ENCODE data around the gene VIPR1. TPM values are rescaled to one million over a fixed set of nuclear protein-coding genes. Genes with fewer than 3 reads are reported as not detected.
A peak's percentile ranks its signal among the peaks of the same experiment; 100 is the strongest.

VIPR1 gene
- total RNA-seq, 4 donors from 2014 or later, result 121 to 565 (median 254) TPM

DNA sequence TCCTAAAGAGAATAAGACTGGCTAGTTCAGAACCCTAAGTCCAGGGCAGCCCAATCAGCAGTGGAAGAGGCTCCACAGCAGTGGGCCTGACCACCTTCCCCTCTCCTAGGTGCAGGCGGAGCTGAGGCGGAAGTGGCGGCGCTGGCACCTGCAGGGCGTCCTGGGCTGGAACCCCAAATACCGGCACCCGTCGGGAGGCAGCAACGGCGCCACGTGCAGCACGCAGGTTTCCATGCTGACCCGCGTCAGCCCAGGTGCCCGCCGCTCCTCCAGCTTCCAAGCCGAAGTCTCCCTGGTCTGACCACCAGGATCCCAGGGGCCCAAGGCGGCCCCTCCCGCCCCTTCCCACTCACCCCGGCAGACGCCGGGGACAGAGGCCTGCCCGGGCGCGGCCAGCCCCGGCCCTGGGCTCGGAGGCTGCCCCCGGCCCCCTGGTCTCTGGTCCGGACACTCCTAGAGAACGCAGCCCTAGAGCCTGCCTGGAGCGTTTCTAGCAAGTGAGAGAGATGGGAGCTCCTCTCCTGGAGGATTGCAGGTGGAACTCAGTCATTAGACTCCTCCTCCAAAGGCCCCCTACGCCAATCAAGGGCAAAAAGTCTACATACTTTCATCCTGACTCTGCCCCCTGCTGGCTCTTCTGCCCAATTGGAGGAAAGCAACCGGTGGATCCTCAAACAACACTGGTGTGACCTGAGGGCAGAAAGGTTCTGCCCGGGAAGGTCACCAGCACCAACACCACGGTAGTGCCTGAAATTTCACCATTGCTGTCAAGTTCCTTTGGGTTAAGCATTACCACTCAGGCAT lies 33.7 kb downstream of the VIPR1 start:
- H3K36me3 ChIP-seq, result no peaks in the 10 kb centered on the region
- H3K4me3 ChIP-seq, result no peak overlapping the region
- no peaks in the 10 kb centered on the region for H3K27me3 ChIP-seq
- H3K9me3 ChIP-seq, result no peaks in the 10 kb centered on the region
- in situ Hi-C loops (cut with MboI; ENCODE audit: low pct_ligation_motif_present in 1 of 4, low pct_unique_long_range_greater_than_20kb in 1 of 4, low sequenced_read_pairs in 3 of 4), result loop anchor here in 2 of 4 donors (25.0 kb wide), 1 partner anchor 299 kb away; no protein-coding TSS in a partner anchor
- TF ChIP-seq, protein P1, sequence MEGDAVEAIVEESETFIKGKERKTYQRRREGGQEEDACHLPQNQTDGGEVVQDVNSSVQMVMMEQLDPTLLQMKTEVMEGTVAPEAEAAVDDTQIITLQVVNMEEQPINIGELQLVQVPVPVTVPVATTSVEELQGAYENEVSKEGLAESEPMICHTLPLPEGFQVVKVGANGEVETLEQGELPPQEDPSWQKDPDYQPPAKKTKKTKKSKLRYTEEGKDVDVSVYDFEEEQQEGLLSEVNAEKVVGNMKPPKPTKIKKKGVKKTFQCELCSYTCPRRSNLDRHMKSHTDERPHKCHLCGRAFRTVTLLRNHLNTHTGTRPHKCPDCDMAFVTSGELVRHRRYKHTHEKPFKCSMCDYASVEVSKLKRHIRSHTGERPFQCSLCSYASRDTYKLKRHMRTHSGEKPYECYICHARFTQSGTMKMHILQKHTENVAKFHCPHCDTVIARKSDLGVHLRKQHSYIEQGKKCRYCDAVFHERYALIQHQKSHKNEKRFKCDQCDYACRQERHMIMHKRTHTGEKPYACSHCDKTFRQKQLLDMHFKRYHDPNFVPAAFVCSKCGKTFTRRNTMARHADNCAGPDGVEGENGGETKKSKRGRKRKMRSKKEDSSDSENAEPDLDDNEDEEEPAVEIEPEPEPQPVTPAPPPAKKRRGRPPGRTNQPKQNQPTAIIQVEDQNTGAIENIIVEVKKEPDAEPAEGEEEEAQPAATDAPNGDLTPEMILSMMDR (IDR thresholded peaks at IDR 0.05), result peak; percentile 31 to 73 (median 45)
- TF ChIP-seq EP300 (IDR thresholded peaks at IDR 0.05; ENCODE audit: low read depth), result no peak
- TF ChIP-seq POLR2A (IDR thresholded peaks at IDR 0.05), result no peak
- no peak for TF ChIP-seq POLR2AphosphoS5 (IDR thresholded peaks at IDR 0.05)
- intact Hi-C loops (cut with DNase I; ENCODE audit: low total_unique reads), result no loop called here
- H3K27ac ChIP-seq, result no peak overlapping the region
- DNase-seq, result peak; percentile 61
- peaks cover 0 to 6% (median 2%) of the 10 kb centered on the region in 4 donors for H3K4me1 ChIP-seq
- WGBS, 2 donors (ENCODE audit: low coverage in 1 of 2), result 33 to 82% methylated on average over 1 to 25 of the region's 35 CpGs

DNA sequence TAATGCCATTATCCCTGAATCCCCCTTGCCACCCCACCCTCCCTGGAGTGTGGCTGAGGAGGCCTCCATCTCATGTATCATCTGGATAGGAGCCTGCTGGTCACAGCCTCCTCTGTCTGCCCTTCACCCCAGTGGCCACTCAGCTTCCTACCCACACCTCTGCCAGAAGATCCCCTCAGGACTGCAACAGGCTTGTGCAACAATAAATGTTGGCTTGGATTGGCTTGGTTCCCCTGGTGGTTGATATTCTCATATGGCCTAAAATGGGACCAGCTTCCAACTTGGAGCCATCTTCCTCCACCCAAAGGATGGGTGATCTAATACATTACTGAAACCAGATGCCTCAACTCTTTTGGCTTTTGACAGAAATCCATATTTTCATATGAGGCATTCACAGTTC lies 34.9 kb downstream of the VIPR1 start:
- TF ChIP-seq POLR2AphosphoS5 (IDR thresholded peaks at IDR 0.05) (no peak), EP300 (IDR thresholded peaks at IDR 0.05; ENCODE audit: low read depth) (no peak), POLR2A (IDR thresholded peaks at IDR 0.05) (no peak)
- TF ChIP-seq, protein P1 (IDR thresholded peaks at IDR 0.05), result no peak
- Histone ChIP-seq H3K27me3 (no peaks in the 10 kb centered on the region), H3K4me1 (peaks cover 0 to 6% (median 2%) of the 10 kb centered on the region in 4 donors), H3K36me3 (no peaks in the 10 kb centered on the region), H3K9me3 (no peaks in the 10 kb centered on the region), H3K27ac (no peak overlapping the region), H3K4me3 (no peak overlapping the region)
- in situ Hi-C loops (cut with MboI; ENCODE audit: low pct_ligation_motif_present in 1 of 4, low pct_unique_long_range_greater_than_20kb in 1 of 4, low sequenced_read_pairs in 3 of 4) (loop anchor here in 2 of 4 donors (25.0 kb wide), 1 partner anchor 300 kb away; no protein-coding TSS in a partner anchor), intact Hi-C loops (cut with DNase I; ENCODE audit: low total_unique reads) (no loop called here)
- no peak for DNase-seq

- Histone ChIP-seq H3K9me3 (no peaks in the 10 kb centered on the region), H3K4me1 (peaks cover 10 to 20% (median 13%) of the 10 kb centered on the region in 4 donors), H3K36me3 (no peaks in the 10 kb centered on the region), H3K27me3 (no peaks in the 10 kb centered on the region), H3K27ac (no peak overlapping the region), H3K4me3 (no peak overlapping the region)
- in situ Hi-C loops (cut with MboI; ENCODE audit: low pct_ligation_motif_present in 1 of 4, low pct_unique_long_range_greater_than_20kb in 1 of 4, low sequenced_read_pairs in 3 of 4) (loop anchor here in 2 of 4 donors (25.0 kb wide), 1 partner anchor 303 kb away; no protein-coding TSS in a partner anchor), intact Hi-C loops (cut with DNase I; ENCODE audit: low total_unique reads) (no loop called here)
- peak; percentile 85 for DNase-seq
- 24 to 54% methylated on average over 8 to 14 of the region's 14 CpGs for WGBS, 2 donors (ENCODE audit: low coverage in 1 of 2)
- TF ChIP-seq, protein P1 (IDR thresholded peaks at IDR 0.05), result peak; percentile 74 to 88 (median 83)
- no peak for TF ChIP-seq POLR2AphosphoS5 (IDR thresholded peaks at IDR 0.05)
These were observed 37.6 kb downstream of the VIPR1 start for GRCh38 chr3:42539871-42540714.

DNA sequence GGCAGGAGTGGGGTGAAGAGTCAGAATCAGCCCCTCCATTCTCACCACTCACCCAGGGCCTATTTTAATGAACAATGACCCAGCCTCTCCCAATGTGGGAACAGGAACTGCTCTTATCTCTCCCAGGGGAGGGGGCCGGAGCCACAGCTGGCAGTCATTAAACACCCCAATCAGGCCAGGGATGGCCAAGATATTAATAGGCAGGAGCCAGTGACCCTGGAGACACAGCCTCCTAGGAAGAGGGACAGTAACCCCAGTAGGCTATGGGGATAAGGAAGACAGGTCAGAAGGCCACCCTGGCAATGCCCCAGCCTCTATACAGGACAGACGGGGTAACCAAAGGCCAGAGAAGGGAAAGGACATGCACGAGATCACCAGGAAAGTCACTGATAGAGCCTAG lies 38.6 kb downstream of the VIPR1 start:
- in situ Hi-C loops (cut with MboI; ENCODE audit: low pct_ligation_motif_present in 1 of 4, low pct_unique_long_range_greater_than_20kb in 1 of 4, low sequenced_read_pairs in 3 of 4) (loop anchor here in 2 of 4 donors (25.0 kb wide), 1 partner anchor 304 kb away; no protein-coding TSS in a partner anchor), intact Hi-C loops (cut with DNase I; ENCODE audit: low total_unique reads) (no loop called here)
- Histone ChIP-seq H3K27ac (no peak overlapping the region), H3K36me3 (no peaks in the 10 kb centered on the region), H3K4me3 (no peak overlapping the region), H3K27me3 (no peaks in the 10 kb centered on the region), H3K4me1 (peaks cover 11 to 26% (median 17%) of the 10 kb centered on the region in 4 donors), H3K9me3 (no peaks in the 10 kb centered on the region)
- WGBS, 2 donors (ENCODE audit: low coverage in 1 of 2), result 50 to 65% methylated on average over 2 to 3 of the region's 3 CpGs
- no peak for DNase-seq
- TF ChIP-seq POLR2A (IDR thresholded peaks at IDR 0.05), result no peak
- no peak for TF ChIP-seq POLR2AphosphoS5 (IDR thresholded peaks at IDR 0.05)
- TF ChIP-seq, protein P1 (IDR thresholded peaks at IDR 0.05), result no peak
- TF ChIP-seq EP300 (IDR thresholded peaks at IDR 0.05; ENCODE audit: low read depth), result no peak
